Embryonic facial prominence (tissue), 1 donor: Measurements from ENCODE around the gene POLR3A.
A peak's percentile ranks its signal among the peaks of the same experiment; 100 is the strongest.

Experiments
- DNase-seq: peaks from one replicate; pipeline ENCODE4 v3.0.0-alpha.2; 2016; ENCODE audit errors: extremely low spot score

Gene POLR3A

DNA sequence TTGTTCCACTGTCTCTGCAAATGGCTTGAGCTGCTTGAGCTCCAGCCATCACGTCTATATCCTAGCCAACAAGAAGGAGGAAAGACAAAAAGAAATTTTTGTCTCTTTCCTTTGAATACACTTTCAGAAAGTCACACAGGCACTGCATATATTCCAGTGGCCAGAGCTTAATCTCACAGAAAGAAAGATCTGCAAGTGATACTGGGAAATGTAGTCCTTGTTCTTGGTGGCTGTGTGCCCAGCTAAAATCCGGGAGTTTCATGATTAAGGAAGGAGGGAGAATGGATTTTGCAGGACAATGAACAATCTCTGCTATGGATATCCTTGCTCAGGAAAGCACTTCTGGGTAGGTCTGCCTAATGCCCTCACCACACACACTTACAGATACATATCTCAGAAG, 83.2 kb downstream of the POLR3A start:
- DNase-seq, result no peak

DNA sequence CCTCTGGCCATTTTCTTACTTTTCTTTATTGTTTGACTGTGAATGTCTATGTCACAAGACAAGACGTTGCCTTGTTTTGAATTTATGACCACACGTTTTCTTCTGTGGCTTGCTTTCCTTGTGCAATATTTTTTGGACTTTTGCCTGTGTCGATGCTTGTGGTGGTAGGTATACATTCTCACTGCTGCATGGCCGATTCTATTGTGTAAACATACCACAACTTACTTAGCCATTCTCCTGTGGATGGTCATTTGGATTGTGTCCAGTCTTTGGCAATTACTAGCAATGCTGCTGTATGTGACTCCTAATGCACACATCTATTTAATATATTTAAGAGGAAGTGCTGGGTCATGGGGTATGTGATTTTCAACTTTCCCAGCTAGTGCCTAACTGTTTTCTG, 84.8 kb downstream of the POLR3A start:
- no peak for DNase-seq

DNA sequence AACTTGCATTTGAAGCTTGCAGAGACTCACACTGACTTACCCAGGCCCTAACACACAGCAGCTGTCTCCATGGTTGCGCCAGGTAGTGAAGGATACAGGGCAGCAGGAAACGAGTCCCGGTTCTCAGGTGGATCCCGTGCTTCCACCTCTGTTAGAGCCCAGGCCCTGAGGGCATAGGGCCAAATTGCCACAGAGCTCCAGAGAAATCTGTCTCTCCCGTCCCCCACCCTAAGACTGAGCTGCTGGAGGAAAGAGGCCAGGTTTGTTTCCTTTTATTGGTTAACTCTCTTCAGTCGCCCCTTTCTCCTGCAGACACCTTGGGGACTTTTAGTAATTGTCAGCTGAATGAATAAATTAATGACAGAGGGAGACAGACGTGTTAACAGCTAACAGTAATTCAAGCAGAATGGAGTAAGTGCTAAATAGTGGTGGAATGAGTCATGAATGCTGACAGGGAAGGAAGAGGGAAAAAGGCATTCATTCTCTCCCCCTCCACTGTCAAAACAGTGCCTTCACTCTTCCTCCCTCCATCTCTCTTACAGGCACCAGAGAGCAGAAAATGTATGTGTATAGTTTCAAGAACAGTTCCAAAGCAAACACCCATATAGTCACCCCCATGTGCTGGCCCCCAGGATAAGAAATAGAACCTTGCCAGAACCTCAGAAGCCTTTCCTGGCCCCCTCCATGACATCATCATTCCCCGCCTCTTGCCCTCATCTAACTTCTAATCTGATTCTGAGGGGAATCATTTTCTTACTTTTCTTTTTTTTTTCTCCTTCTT, 86.0 kb downstream of the POLR3A start:
- DNase-seq, result no peak

DNA sequence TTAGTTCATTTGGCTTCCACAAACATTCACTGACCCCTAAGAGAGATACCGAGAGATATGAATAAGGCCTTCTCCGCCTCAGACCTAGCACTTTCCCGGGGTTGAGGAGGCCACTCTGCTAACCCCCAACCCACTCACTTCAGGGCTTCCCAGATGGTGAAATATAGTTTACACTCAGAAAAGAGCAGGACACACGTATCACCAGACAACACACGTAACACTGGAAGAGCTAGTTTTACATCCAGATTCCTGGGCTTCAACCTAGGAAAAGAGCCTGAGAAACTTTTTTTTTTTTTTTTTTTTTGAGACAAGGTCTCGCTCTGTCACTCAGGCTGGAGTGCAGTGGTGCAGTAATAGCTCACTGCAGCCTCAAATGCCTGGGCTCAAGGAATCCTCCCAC, 87.5 kb downstream of the POLR3A start:
- no peak for DNase-seq

DNA sequence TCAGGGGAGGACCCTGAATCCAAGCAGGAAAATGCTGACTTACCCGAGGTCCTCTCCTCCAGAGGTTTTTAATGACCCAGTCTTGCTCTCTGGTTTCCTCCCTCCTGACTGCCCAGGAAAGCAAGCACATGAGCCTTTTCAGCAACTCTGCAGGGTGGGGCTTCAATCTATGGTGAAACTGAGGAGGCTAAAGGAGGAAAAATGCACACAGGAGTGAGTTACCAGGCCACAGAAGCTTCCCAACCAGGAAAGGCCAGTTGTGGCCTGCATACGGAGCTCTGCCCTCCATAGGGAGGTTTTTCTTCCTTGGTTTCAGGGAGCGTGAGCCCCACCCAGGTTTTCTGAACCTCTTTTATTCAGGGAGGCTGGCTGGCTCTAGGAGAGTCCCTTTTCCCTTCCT, 88.7 kb downstream of the POLR3A start:
- DNase-seq, result no peak

DNA sequence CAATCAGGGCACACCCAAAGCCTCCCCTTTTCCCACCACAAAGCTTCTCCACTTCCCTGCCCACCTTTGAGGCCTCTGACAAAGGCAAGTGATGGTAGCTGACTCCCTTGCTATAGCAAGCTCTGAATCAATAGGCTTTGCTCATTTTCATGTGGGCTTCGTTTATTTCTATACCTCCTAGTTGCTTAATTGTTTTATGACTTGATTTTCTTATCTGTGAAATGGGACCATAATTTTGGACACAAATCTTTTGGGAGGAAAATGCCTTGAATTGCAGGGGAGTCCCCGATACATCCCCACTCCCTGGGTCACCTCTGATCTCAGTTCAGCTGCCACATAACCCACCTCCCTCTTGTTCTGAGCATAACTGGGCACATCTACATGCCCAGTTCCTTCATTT, 89.1 kb downstream of the POLR3A start:
- no peak for DNase-seq

DNA sequence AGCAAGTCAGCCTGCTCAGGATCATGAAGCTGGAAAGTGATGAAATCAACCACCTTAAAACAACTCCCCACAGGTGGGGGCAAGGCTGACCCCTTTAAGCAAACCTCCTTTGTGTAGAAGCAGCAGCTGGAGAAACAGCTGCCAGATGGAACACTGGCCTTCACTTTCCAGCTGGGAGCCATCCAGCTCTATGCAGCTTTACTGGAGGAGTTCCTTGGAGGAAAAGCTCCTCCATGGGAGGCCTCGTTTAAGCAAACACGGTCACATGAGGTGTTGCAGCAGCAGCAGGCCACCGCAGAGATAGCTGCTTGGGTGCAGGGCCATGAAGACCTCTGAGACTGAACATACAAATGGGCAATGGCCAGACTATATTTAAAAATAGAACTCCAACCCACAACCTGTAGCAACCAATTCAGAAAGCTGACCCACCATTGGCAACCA, 89.7 kb downstream of the POLR3A start:
- no peak for DNase-seq

- no peak for DNase-seq
Observed at GRCh38 chr10:77936697-77937567, 92.4 kb downstream of the POLR3A start.

DNA sequence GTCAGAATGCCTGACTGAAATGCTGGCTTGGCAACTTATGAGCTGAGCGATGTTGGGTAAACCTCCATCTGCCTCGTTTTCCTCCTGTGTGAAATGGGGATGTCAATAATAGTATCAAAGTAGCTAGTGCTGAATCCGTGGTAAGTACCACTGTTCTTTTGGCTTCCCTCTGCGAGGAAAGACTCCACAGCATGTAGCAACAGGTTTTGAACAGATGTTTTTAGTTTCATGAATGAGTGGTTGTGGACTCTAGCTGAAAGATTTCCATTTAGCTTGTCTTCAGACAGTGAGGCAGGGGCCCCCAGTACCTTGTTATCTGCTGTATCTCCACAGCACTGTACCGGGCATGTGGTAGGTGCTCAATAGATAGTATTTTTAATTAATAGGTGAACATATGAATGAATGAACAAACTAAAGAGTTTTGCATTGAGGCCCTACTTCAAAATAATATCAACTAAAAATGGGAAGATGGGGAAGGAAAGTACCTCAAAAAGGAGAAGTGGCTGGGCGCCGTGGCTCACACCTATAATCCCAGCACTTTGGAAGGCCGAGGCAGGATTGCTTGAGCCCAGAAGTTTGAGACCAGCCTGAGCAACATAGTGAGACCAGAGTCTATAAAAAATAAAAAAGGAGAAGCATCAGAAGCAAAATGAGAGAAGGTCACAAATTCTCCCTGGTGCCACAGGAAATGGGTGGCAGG, 97.1 kb downstream of the POLR3A start:
- peak; percentile 36 for DNase-seq

- DNase-seq, result no peak
Observed at GRCh38 chr10:77927402-77928246, 101.7 kb downstream of the POLR3A start.

GRCh38 chr10:77926566-77927401, 102.5 kb downstream of the POLR3A start, which contains the start of gene DLG5:
Gene DLG5 (minus strand): TSS chr10:77926755. CDS start chr10:77926520, 235 bp downstream.
- peak; percentile 50 for DNase-seq

- DNase-seq, result no peak
Observed at GRCh38 chr10:77925795-77926565, 103.3 kb downstream of the POLR3A start.

GRCh38 chr10:77925410-77925794, 103.9 kb downstream of the POLR3A start:
- no peak for DNase-seq

DNA sequence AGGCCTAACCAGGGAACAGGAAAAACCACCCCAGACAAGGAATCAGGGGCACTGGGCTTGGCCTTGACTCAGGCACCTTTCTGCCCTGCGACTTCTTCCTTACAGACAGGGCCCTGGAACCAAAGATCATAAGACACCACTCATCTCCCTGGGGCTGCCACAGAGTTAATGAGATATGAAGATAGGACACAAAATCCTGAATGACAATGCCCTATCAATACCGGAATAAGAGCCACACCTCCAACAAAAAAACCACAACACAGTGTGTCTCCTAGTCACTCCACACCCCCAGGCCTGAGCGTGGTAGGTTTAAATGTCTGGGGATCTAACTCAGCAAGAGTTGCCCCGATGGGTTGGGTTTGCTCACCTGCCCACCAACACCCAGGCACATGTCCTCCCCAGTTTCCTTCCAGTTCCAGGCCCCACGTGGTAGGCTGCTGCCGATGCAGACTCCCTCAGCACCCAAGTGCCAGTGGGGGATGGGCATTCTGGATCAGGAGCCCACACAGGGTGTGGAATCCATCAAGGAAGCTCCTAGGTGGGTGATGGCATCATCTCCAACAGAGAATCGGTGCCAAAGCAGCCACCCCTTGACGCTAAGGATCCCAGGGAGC, 106.6 kb downstream of the POLR3A start:
- no peak for DNase-seq

DNA sequence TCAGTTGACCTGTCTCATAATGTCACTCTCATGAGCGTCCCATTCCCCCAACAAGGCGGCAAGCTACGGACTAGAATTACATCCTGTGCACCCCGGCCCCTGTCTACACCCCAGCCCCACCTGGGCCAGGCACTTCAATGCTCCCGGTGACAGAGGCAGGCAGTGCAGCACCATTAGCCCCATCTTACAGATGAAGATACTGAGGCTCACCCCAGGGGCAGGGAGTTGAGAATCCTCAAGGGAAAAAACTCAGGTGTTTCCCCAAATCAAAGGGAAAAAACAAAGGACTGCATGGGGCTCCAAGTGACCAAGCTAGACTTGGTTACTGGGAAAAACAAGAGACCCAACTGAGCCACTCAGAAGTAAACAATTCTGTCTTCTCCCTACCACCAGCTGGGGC, 107.3 kb downstream of the POLR3A start:
- no peak for DNase-seq

DNA sequence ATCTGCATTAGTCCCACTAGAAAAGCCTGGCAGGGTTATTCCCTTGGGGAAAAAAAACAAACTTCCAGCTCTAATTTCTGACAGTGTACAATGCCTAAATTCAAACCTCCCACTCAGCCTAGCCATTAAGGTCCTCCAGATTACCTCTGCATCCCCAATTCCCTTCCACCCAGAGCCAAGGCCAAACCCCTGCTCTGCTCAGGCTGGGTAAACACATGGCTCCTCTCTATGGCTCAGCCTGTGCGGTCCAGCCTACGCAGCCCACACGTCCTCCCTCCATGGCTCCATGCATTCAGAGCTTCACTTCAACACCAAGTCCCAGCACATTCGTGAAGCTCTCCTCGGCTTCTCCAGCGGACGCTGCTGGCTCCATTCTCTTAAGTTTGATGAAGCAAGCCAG, 107.9 kb downstream of the POLR3A start:
- no peak for DNase-seq

- no peak for DNase-seq
Observed at GRCh38 chr10:77920495-77920894, 108.8 kb downstream of the POLR3A start.

DNA sequence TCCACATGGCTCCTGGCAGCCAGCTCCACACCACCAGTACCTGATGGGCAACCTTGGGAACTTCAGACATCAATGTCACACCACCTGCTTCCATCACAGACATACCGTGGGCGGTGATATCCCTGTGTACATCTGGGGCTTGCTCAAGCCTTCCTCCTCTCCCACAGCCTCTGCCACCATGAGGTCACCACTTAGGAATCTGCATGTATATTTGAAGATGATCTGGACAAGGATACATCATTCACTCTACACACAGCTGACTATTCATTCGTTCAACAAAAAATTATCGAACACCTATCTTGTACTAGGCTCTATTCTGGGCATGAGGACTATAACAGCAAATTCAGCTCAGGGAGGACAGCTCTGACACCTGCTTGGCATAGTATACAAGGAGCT, 109.6 kb downstream of the POLR3A start:
- DNase-seq, result no peak
